Heart right ventricle (tissue), 16 donors: Measurements from ENCODE around the gene ECE2. TPM values are rescaled to one million over a fixed set of nuclear protein-coding genes. Genes with fewer than 3 reads are reported as not detected.

Experiments used
- ATAC-seq, 8 donors: fragments of 200-7000 bp; cut with Tn5 transposase; one replicate each; pipeline ENCODE4 v1.9.1; 2020; ENCODE audit warnings: mild to moderate bottlenecking in 8 of 8, moderate library complexity in 8 of 8, moderate number of reproducible peaks in 1 of 8
- DNase-seq, 2 donors: peaks; one replicate each; pipeline ENCODE4 v3.0.0-alpha.2; 2020
- H3K27ac ChIP-seq, 10 donors: fragments of 200-600 bp; sonication (generic) in 2 of 10; one replicate each; pipeline versions ENCODE4 v1.5.0 to v1.8.0; 2020 to 2022; ENCODE audit warnings: mild to moderate bottlenecking in 3 of 10
- H3K27me3 ChIP-seq, 7 donors: fragments of 200-600 bp; one replicate each; pipeline ENCODE4 v1.8.0; 2021 to 2022; ENCODE audit warnings: mild to moderate bottlenecking in 2 of 7
- H3K36me3 ChIP-seq, 9 donors: fragments of 200-600 bp; sonication (generic) in 1 of 9; one replicate each; pipeline versions ENCODE4 v1.5.0 to v1.8.0; 2020 to 2022; ENCODE audit warnings: mild to moderate bottlenecking in 2 of 9
- H3K4me1 ChIP-seq, 9 donors: fragments of 200-600 bp; sonication (generic) in 1 of 9; one replicate each; pipeline versions ENCODE4 v1.5.0 to v1.8.0; 2020 to 2022; ENCODE audit warnings: mild to moderate bottlenecking in 4 of 9
- H3K4me3 ChIP-seq, 10 donors: fragments of 200-600 bp; sonication (generic) in 2 of 10; one replicate each; pipeline versions ENCODE4 v1.5.0 to v1.8.0; 2020 to 2022; ENCODE audit warnings: mild to moderate bottlenecking in 7 of 10, moderate library complexity in 2 of 10
- H3K9me3 ChIP-seq, 11 donors: fragments of 200-600 bp in 10 of 11; sonication (generic) in 2 of 11; one replicate each; pipeline versions ENCODE4 v1.5.0 to v1.8.0; 2013 to 2022; ENCODE audit warnings: mild to moderate bottlenecking in 2 of 11, control low read depth in 1 of 11, moderate library complexity in 1 of 11
- CTCF ChIP-seq, 9 donors: fragments of 200-600 bp; sonication (generic) in 2 of 9; IDR thresholded peaks; one replicate each; pipeline versions ENCODE4 v1.5.0 to v1.8.0; 2021 to 2022; ENCODE audit warnings: antibody characterized with exemption in 9 of 9, mild to moderate bottlenecking in 5 of 9, moderate library complexity in 1 of 9
- WGBS, 2 donors: extraction: QIAGEN DNeasy Blood & Tissue Kit; methylation state at CpG; one replicate each; pipeline ENCODE4 v1.1.7; 2013; ENCODE audit warnings: inconsistent platforms in 1 of 2; 5-methylcytosine and 5-hydroxymethylcytosine counted together
- intact Hi-C, 10 donors: fragments of 100-400 bp; cut with DNase I; formaldehyde crosslinking; loops; one replicate each; pipeline versions ENCODE4 v1.11.1 to v1.14.2; 2022
- long read RNA-seq, 3 donors: library from polyadenylated mRNA; unstranded; transcript quantifications; one replicate each; pipeline ENCODE4 v2.0.0, GENCODE V29; 2020 to 2021
- polyA plus RNA-seq, 2 donors: library from polyadenylated mRNA; stranded (reverse); fragments of 200-250 nt; gene quantifications; one replicate each; pipeline ENCODE4 v1.2.3, GENCODE V29; 2013
- total RNA-seq, 10 donors: library from RNA; stranded (reverse); fragmentation: NEBNext Ultra II Directional in 3 of 10; extraction: Animal tissue kit (Norgen Biotek cat#: 25700) in 3 of 10; gene quantifications; one replicate each; pipeline versions ENCODE4 v1.2.1 to v1.2.4, GENCODE V29; 2021 to 2023
- donor health status: Arrhythmogenic right ventricular cardiomyopathy.
- donor health status: ischemic (EF 13 %, LVEDD 7.1; RV severe dilation, severe dysfunction).
- donor health status: healthy with polysubstance abuse.
- donor health status: DM: no; HTN: yes; CAD: no.
- donor health status: DM: no; HTN: no; CAD: no.
- donor health status: ischemic (EF 25% LVEDD 6.9; RV normal size, moderate dysfunction).
- donor health status: ischemic (EF 25% LVEDD 5.7; RV mildly dilated, moderate dysfunction).
- donor health status: healthy.
- donor health status: DM: yes; HTN: yes; CAD: no.
- donor health status: Ischemic cardiomyopathy.
- donor health status: ischemic (EF 35%, LVEDD 5.7; RV mildly dilated, moderate dysfunction).
- donor health status: nonischemic (EF 11% LVEDD 7.7; RV severe dilation, severe dysfunction).
- donor health status: DM: yes; HTN: yes; CAD: no.
- donor health status: PGD.
- donor health status: ischemic (EF 29% LVEDD 5.4; RV normal size, mild dysfunction).
- donor health status: nonischemic (EF 23%, LVEDD 6.1; RV moderate dilation, normal function).

Gene ECE2
- under 1 TPM in 2 of 10 donors, not detected in 8; 0.20 to 0.28 TPM for total RNA-seq
- not detected for polyA plus RNA-seq
- long read RNA-seq, donor 1, result 0 reads
- long read RNA-seq, donor 2, result 0 reads
- long read RNA-seq, donor 3, result 0 reads

- Histone ChIP-seq H3K9me3 (no peaks in the 10 kb centered on the region), H3K27ac (no peak within 1 kb of the TSS), H3K4me1 (peaks cover 0 to 8% (median 0%) of the 10 kb centered on the region in 9 donors), H3K27me3 (peaks cover 10 to 49% (median 47%) of the 10 kb centered on the region in 7 donors), H3K4me3 (peak within 1 kb of the TSS in 1 of 10 donors; percentile 5), H3K36me3 (no peaks in the 10 kb centered on the region)
- 15% methylated on average over 53 to 56 of the region's 65 CpGs for WGBS, 2 donors
- no peak for TF ChIP-seq CTCF (IDR thresholded peaks at IDR 0.05)
- ATAC-seq (peak in 5 of 8 donors; percentile 14 to 70 (median 42)), DNase-seq (no peak)
- intact Hi-C loops, result no loop called here
Observed at GRCh38 chr3:184275961-184276910, at the start of gene ECE2. ECE2 (plus strand) TSS chr3:184276022; CDS start chr3:184276154, 132 bp downstream.

GRCh38 chr3:184227481-184227935 is 48.3 kb upstream of the ECE2 start:
- DNase-seq, result no peak
- TF ChIP-seq CTCF (IDR thresholded peaks at IDR 0.05), result peak; percentile 47 to 85 (median 73)
- peak in 1 of 8 donors; percentile 31 for ATAC-seq
- no peak overlapping the region for H3K4me3 ChIP-seq
- 59 to 61% methylated on average over 2 of the region's 2 CpGs for WGBS, 2 donors
- no peaks in the 10 kb centered on the region for H3K36me3 ChIP-seq
- peaks cover 17 to 78% (median 41%) of the 10 kb centered on the region in 7 donors for H3K27me3 ChIP-seq
- peaks cover 0 to 20% (median 11%) of the 10 kb centered on the region in 9 donors for H3K4me1 ChIP-seq
- no peak overlapping the region for H3K27ac ChIP-seq
- no peaks in the 10 kb centered on the region for H3K9me3 ChIP-seq
- intact Hi-C loops, result no loop called here

- Histone ChIP-seq H3K36me3 (no peaks in the 10 kb centered on the region), H3K27me3 (peaks cover 17 to 89% (median 51%) of the 10 kb centered on the region in 7 donors), H3K9me3 (no peaks in the 10 kb centered on the region), H3K4me3 (peak overlapping the region in 7 of 10 donors; percentile 49 to 69 (median 57)), H3K4me1 (peaks cover 0 to 20% (median 11%) of the 10 kb centered on the region in 9 donors), H3K27ac (no peak overlapping the region)
- 35 to 40% methylated on average over 12 of the region's 12 CpGs for WGBS, 2 donors
- intact Hi-C loops, result no loop called here
- ATAC-seq (no peak), DNase-seq (no peak)
- TF ChIP-seq CTCF (IDR thresholded peaks at IDR 0.05), result no peak
Observed at GRCh38 chr3:184228376-184229137, 47.3 kb upstream of the ECE2 start.
